OCI-LY7 (cell line): Measurements from ENCODE around the gene TPM2. TPM values are rescaled to one million over a fixed set of nuclear protein-coding genes. Genes with fewer than 3 reads are reported as not detected.
A peak's percentile ranks its signal among the peaks of the same experiment; 100 is the strongest.

Experiments used
- BruUV-seq: library from RNA; stranded (reverse); fragments of 400-500 nt; replicated peaks from 2 replicates; lab custom pipeline; 2021; lab: Mats Ljungman, UMichigan
- CTCF ChIA-PET: fragments of 300-600 bp; sonication (Branson Sonifier 250); formaldehyde crosslinking; loops from one replicate; lab custom pipeline; 2022; ENCODE audit warnings: antibody characterized with exemption; ENCODE audit not compliant: unreplicated experiment; lab: Charles Lee
- POLR2A ChIA-PET: fragments of 300-600 bp; sonication (Branson Sonifier 250); formaldehyde crosslinking; loops from one replicate; lab custom pipeline; 2022; ENCODE audit warnings: antibody characterized with exemption; lab: Charles Lee
- DNase-seq: peaks from one replicate; pipeline ENCODE4 v3.0.0-alpha.2; 2015; ENCODE audit warnings: low spot score
- H2AFZ ChIP-seq: fragments of 200-600 bp; sonication (generic), shearing (Covaris generic); 2 replicates; pipeline ENCODE4 v1.6.1; 2014; ENCODE audit warnings: mild to moderate bottlenecking, antibody characterized with exemption, low read length, moderate library complexity
- H3K27ac ChIP-seq: fragments of 200-600 bp; sonication (generic); 2 replicates; pipeline ENCODE4 v1.5.1; 2014; ENCODE audit warnings: mixed run types, low read depth, mild to moderate bottlenecking, moderate library complexity, low read length, inconsistent platforms; ENCODE audit not compliant: poor library complexity, severe bottlenecking
- H3K36me3 ChIP-seq: fragments of 200-600 bp; sonication (generic); 2 replicates; pipeline ENCODE4 v1.6.1; 2014; ENCODE audit warnings: mild to moderate bottlenecking, antibody characterized with exemption, low read length, moderate library complexity, mixed read lengths; ENCODE audit not compliant: insufficient read depth
- H3K4me1 ChIP-seq: fragments of 200-600 bp; sonication (generic); 2 replicates; pipeline ENCODE4 v1.5.1; 2014; ENCODE audit warnings: mild to moderate bottlenecking, low read length; ENCODE audit not compliant: insufficient read depth, poor library complexity, severe bottlenecking
- H3K4me2 ChIP-seq: fragments of 200-600 bp; sonication (generic); 2 replicates; pipeline ENCODE4 v1.6.1; 2014; ENCODE audit warnings: mild to moderate bottlenecking, low read length
- H3K4me3 ChIP-seq: fragments of 200-600 bp; sonication (generic); 2 replicates; pipeline ENCODE4 v1.5.1; 2014; ENCODE audit warnings: mild to moderate bottlenecking, low read depth, low read length; ENCODE audit not compliant: poor library complexity, severe bottlenecking
- H3K79me2 ChIP-seq: fragments of 200-600 bp; sonication (generic); 2 replicates; pipeline ENCODE4 v1.6.1; 2016; ENCODE audit warnings: low read depth, mild to moderate bottlenecking, low read length, moderate library complexity, mixed read lengths; ENCODE audit not compliant: insufficient read depth
- H3K9me2 ChIP-seq: fragments of 200-600 bp; sonication (generic); 2 replicates; pipeline ENCODE4 v1.6.1; 2016; ENCODE audit warnings: mild to moderate bottlenecking, low read length, mixed read lengths; ENCODE audit not compliant: insufficient read depth
- H3K9me3 ChIP-seq: fragments of 200-600 bp; sonication (generic); 2 replicates; pipeline ENCODE4 v1.6.1; 2014; ENCODE audit warnings: mild to moderate bottlenecking, mixed run types, low read length, mixed read lengths
- H4K20me1 ChIP-seq: fragments of 200-600 bp; sonication (generic); 2 replicates; pipeline ENCODE4 v1.6.1; 2014; ENCODE audit warnings: mild to moderate bottlenecking, antibody characterized with exemption, low read length, moderate library complexity, mixed read lengths; ENCODE audit not compliant: insufficient read depth
- CTCF ChIP-seq: fragments of 200-600 bp; sonication (generic); conservative IDR thresholded peaks from 2 replicates; pipeline ENCODE4 v1.5.1; 2014; ENCODE audit warnings: mild to moderate bottlenecking, antibody characterized with exemption, low read length, moderate library complexity, mixed read lengths
- EZH2phosphoT487 ChIP-seq: fragments of 200-600 bp; sonication (generic); IDR thresholded peaks from 2 replicates; pipeline ENCODE4 v1.6.1; 2018; ENCODE audit warnings: low read depth, borderline replicate concordance, mild to moderate bottlenecking, mixed run types, antibody characterized with exemption, low read length, moderate library complexity, mixed read lengths
- intact Hi-C: fragments of 100-400 bp; cut with micrococcal nuclease; formaldehyde crosslinking; loops from one replicate; pipeline ENCODE4 v1.10.0; 2022; ENCODE audit not compliant: unreplicated experiment
- total RNA-seq, 2 experiments: library from RNA; depleted of rRNA in 1 of 2; stranded (reverse); fragments of >200 nt in 1 of 2; shearing (Covaris generic) in 1 of 2; gene quantifications; 2 replicates each; pipeline ENCODE4 v1.2.3, GENCODE V29; 2014 to 2022

Gene TPM2
- total RNA-seq, 2 experiments from 2014 or later = 2.5 TPM; not detected in 1

GRCh38 chr9:35732185-35732799, 42.6 kb upstream of the TPM2 start, which contains the start of the genes CREB3 and TLN1:
TSS of gene CREB3 (plus strand) at chr9:35732666. CDS start at chr9:35732773, 107 bp downstream.
TSS of gene TLN1 (minus strand) at chr9:35732195. CDS start at chr9:35725694, 6,501 bp downstream.
- H2AFZ ChIP-seq = peak within 1 kb of the TSS; percentile 81
- CTCF ChIA-PET = interaction anchor here (1.2 to 2.1 kb wide), 3 partner anchors 15 to 129 kb away, joined by 3 to 8 read pairs (median 3); no protein-coding TSS in a partner anchor
- no peaks in the 10 kb centered on the region for H3K9me3 ChIP-seq
- peaks cover 32% of the 10 kb centered on the region; the same call in 1 of the 2 replicates for H3K36me3 ChIP-seq
- H3K79me2 ChIP-seq = peaks cover 45% of the 10 kb centered on the region
- POLR2A ChIA-PET = interaction anchor here (0.5 to 3.9 kb wide), 16 partner anchors 10 to 646 kb away, joined by 3 to 38 read pairs (median 4); partner anchors contain the start of genes CCDC107, GBA2, HINT2 and RGP1
- intact Hi-C loops = loop anchor here (1.0 to 10.0 kb wide), 6 partner anchors 25 to 657 kb away; partner anchors contain the start of genes FANCG, SPAG8 and VCP
- peak; percentile 65 for TF ChIP-seq CTCF
- no peak for TF ChIP-seq EZH2phosphoT487
- DNase-seq = peak; percentile 99
- peak within 1 kb of the TSS; percentile 77 for H3K27ac ChIP-seq
- H3K4me2 ChIP-seq = peak within 1 kb of the TSS; percentile 97
- H3K4me1 ChIP-seq = peaks cover 56% of the 10 kb centered on the region
- H3K4me3 ChIP-seq = peak within 1 kb of the TSS; percentile 89
- H3K9me2 ChIP-seq = no peaks in the 10 kb centered on the region
- peaks cover 13% of the 10 kb centered on the region; the same call in 1 of the 2 replicates for H4K20me1 ChIP-seq
- no TSS peak for BruUV-seq

- BruUV-seq = no TSS peak
- H3K4me3 ChIP-seq = peak overlapping the region; percentile 89
- intact Hi-C loops = loop anchor here (1.0 to 10.0 kb wide), 6 partner anchors 25 to 657 kb away; partner anchors contain the start of genes FANCG, SPAG8 and VCP
- H4K20me1 ChIP-seq = peaks cover 15% of the 10 kb centered on the region; the same call in 1 of the 2 replicates
- ChIA-PET POLR2A (interaction anchor here (0.5 to 3.9 kb wide), 18 partner anchors 13 to 361 kb away, joined by 3 to 38 read pairs (median 5); partner anchors contain the start of genes ARHGEF39, CCDC107, GBA2 and HINT2), CTCF (interaction anchor here (1.0 to 2.1 kb wide), 3 partner anchors 15 to 71 kb away, joined by 3 to 8 read pairs (median 4); partner anchors contain the start of gene ARHGEF39)
- DNase-seq = no peak
- H3K9me3 ChIP-seq = no peaks in the 10 kb centered on the region
- H3K4me2 ChIP-seq = peak overlapping the region; percentile 97
- H3K4me1 ChIP-seq = peaks cover 63% of the 10 kb centered on the region
- no peaks in the 10 kb centered on the region for H3K9me2 ChIP-seq
- H3K79me2 ChIP-seq = peaks cover 51% of the 10 kb centered on the region
- H3K27ac ChIP-seq = peak overlapping the region; percentile 77
- H3K36me3 ChIP-seq = peaks cover 26% of the 10 kb centered on the region; the same call in 1 of the 2 replicates
- no peak for TF ChIP-seq EZH2phosphoT487
- TF ChIP-seq CTCF = no peak
- H2AFZ ChIP-seq = peak overlapping the region; percentile 44; the same call in 1 of the 2 replicates
Measured at GRCh38 chr9:35731415-35732184, 41.9 kb upstream of the TPM2 start.
